ENCODE data around the gene EYS. TPM values are rescaled to one million over a fixed set of nuclear protein-coding genes. Genes with fewer than 3 reads are reported as not detected.

The EYS gene
- total RNA-seq, 4 donors from 2014 or later: 0.15 TPM; not detected in 3

GRCh38 chr6:64644024-64644423 lies 1063.0 kb downstream of the EYS start:
- Histone ChIP-seq H3K4me3 (no peak overlapping the region), H3K27ac (no peak overlapping the region), H3K4me1 (no peaks in the 10 kb centered on the region), H3K27me3 (no peaks in the 10 kb centered on the region), H3K9me3 (no peaks in the 10 kb centered on the region), H3K36me3 (no peaks in the 10 kb centered on the region)
- WGBS, 2 donors (ENCODE audit: low coverage in 1 of 2): 33% methylated on average over 1 of the region's 1 CpG
- ATAC-seq: no peak
- TF ChIP-seq POLR2A (IDR thresholded peaks at IDR 0.05) (no peak), POLR2AphosphoS5 (IDR thresholded peaks at IDR 0.05) (no peak), CTCF (IDR thresholded peaks at IDR 0.05) (no peak), EP300 (IDR thresholded peaks at IDR 0.05) (no peak)

- Histone ChIP-seq H3K36me3 (no peaks in the 10 kb centered on the region), H3K9me3 (no peaks in the 10 kb centered on the region), H3K27me3 (no peaks in the 10 kb centered on the region), H3K4me3 (no peak overlapping the region), H3K27ac (no peak overlapping the region), H3K4me1 (no peaks in the 10 kb centered on the region)
- no peak for TF ChIP-seq CTCF (IDR thresholded peaks at IDR 0.05)
- no peak for TF ChIP-seq POLR2AphosphoS5 (IDR thresholded peaks at IDR 0.05)
- TF ChIP-seq EP300 (IDR thresholded peaks at IDR 0.05): no peak
- no peak for TF ChIP-seq POLR2A (IDR thresholded peaks at IDR 0.05)
- WGBS, 2 donors (ENCODE audit: low coverage in 1 of 2): 30 to 32% methylated on average over 2 of the region's 2 CpGs
- ATAC-seq: no peak
These were observed 1076.1 kb downstream of the EYS start for GRCh38 chr6:64630901-64631300.

GRCh38 chr6:64622944-64623343 lies 1084.1 kb downstream of the EYS start:
- H3K36me3 ChIP-seq: no peaks in the 10 kb centered on the region
- TF ChIP-seq EP300 (IDR thresholded peaks at IDR 0.05) (no peak), CTCF (IDR thresholded peaks at IDR 0.05) (no peak), POLR2AphosphoS5 (IDR thresholded peaks at IDR 0.05) (no peak), POLR2A (IDR thresholded peaks at IDR 0.05) (no peak)
- no peak overlapping the region for H3K4me3 ChIP-seq
- ATAC-seq: no peak
- H3K27me3 ChIP-seq: no peaks in the 10 kb centered on the region
- no peaks in the 10 kb centered on the region for H3K9me3 ChIP-seq
- H3K27ac ChIP-seq: no peak overlapping the region
- no peaks in the 10 kb centered on the region for H3K4me1 ChIP-seq
- WGBS, 2 donors (ENCODE audit: low coverage in 1 of 2): 27 to 36% methylated on average over 1 of the region's 1 CpG

- no peaks in the 10 kb centered on the region for H3K9me3 ChIP-seq
- ATAC-seq: no peak
- WGBS, 2 donors (ENCODE audit: low coverage in 1 of 2): 89 to 100% methylated on average over 1 of the region's 1 CpG
- H3K27me3 ChIP-seq: no peaks in the 10 kb centered on the region
- H3K4me1 ChIP-seq: no peaks in the 10 kb centered on the region
- no peaks in the 10 kb centered on the region for H3K36me3 ChIP-seq
- no peak overlapping the region for H3K27ac ChIP-seq
- no peak overlapping the region for H3K4me3 ChIP-seq
- TF ChIP-seq EP300 (IDR thresholded peaks at IDR 0.05) (no peak), CTCF (IDR thresholded peaks at IDR 0.05) (no peak), POLR2AphosphoS5 (IDR thresholded peaks at IDR 0.05) (no peak), POLR2A (IDR thresholded peaks at IDR 0.05) (no peak)
These were observed 1104.0 kb downstream of the EYS start for GRCh38 chr6:64602993-64603392.

- no peaks in the 10 kb centered on the region for H3K27me3 ChIP-seq
- no peak for ATAC-seq
- peaks cover 0 to 2% (median 0%) of the 10 kb centered on the region in 3 donors for H3K9me3 ChIP-seq
- H3K27ac ChIP-seq: no peak overlapping the region
- no peaks in the 10 kb centered on the region for H3K36me3 ChIP-seq
- TF ChIP-seq CTCF (IDR thresholded peaks at IDR 0.05) (no peak), POLR2A (IDR thresholded peaks at IDR 0.05) (no peak), EP300 (IDR thresholded peaks at IDR 0.05) (no peak), POLR2AphosphoS5 (IDR thresholded peaks at IDR 0.05) (no peak)
- H3K4me1 ChIP-seq: no peaks in the 10 kb centered on the region
- 54 to 79% methylated on average over 5 to 6 of the region's 6 CpGs for WGBS, 2 donors (ENCODE audit: low coverage in 1 of 2)
- no peak overlapping the region for H3K4me3 ChIP-seq
These were observed 1115.4 kb downstream of the EYS start for GRCh38 chr6:64591676-64592036.

All from gastroesophageal sphincter (tissue), 4 donors.